Upper lobe of right lung (tissue), 1 donor: Measurements from ENCODE around the gene MAPKAPK2. TPM values are rescaled to one million over a fixed set of nuclear protein-coding genes. Genes with fewer than 3 reads are reported as not detected.

Experiments
- ATAC-seq: fragments of 200-7000 bp; cut with Tn5 transposase; one replicate; pipeline ENCODE4 v1.9.1; 2020; ENCODE audit warnings: mild to moderate bottlenecking, moderate library complexity
- DNase-seq: peaks from one replicate; pipeline ENCODE4 v3.0.0-alpha.2; 2020
- H3K27ac ChIP-seq: fragments of 200-600 bp; one replicate; pipeline ENCODE4 v1.8.0; 2022
- H3K27me3 ChIP-seq: fragments of 200-600 bp; one replicate; pipeline ENCODE4 v1.8.0; 2022; ENCODE audit warnings: mild to moderate bottlenecking
- H3K36me3 ChIP-seq: fragments of 200-600 bp; one replicate; pipeline ENCODE4 v1.8.0; 2022
- H3K4me1 ChIP-seq: fragments of 200-600 bp; one replicate; pipeline ENCODE4 v1.8.0; 2022
- H3K4me3 ChIP-seq: fragments of 200-600 bp; one replicate; pipeline ENCODE4 v1.8.0; 2022; ENCODE audit warnings: mild to moderate bottlenecking
- H3K9me3 ChIP-seq: fragments of 200-600 bp; one replicate; pipeline ENCODE4 v1.8.0; 2022
- CTCF ChIP-seq: fragments of 200-600 bp; IDR thresholded peaks from one replicate; pipeline ENCODE4 v1.8.0; 2022; ENCODE audit warnings: antibody characterized with exemption
- intact Hi-C: fragments of 100-400 bp; cut with DNase I; formaldehyde crosslinking; loops from one replicate; pipeline ENCODE4 v1.11.0; 2022
- total RNA-seq: library from RNA; stranded (reverse); fragmentation: NEBNext Ultra II Directional; extraction: Animal tissue kit (Norgen Biotek cat#: 25700); gene quantifications from one replicate; pipeline ENCODE4 v1.2.1, GENCODE V29; 2021
- donor health status: DM: no; HTN: yes; CAD: no; lungs with severe emphysema.

Gene MAPKAPK2
- total RNA-seq, 1 donor from 2014 or later, result 92.3 TPM

GRCh38 chr1:206696812-206697585 is 12.3 kb downstream of the MAPKAPK2 start:
- peak; percentile 13 for DNase-seq
- Histone ChIP-seq H3K27me3 (no peaks in the 10 kb centered on the region), H3K36me3 (peaks cover 5% of the 10 kb centered on the region), H3K4me1 (peaks cover 60% of the 10 kb centered on the region), H3K4me3 (no peak overlapping the region), H3K9me3 (no peaks in the 10 kb centered on the region), H3K27ac (no peak overlapping the region)
- TF ChIP-seq CTCF, result no peak
- intact Hi-C loops, result no loop called here
- ATAC-seq, result no peak

- no peak for DNase-seq
- H3K36me3 ChIP-seq, result peaks cover 5% of the 10 kb centered on the region
- no peaks in the 10 kb centered on the region for H3K9me3 ChIP-seq
- no peak overlapping the region for H3K27ac ChIP-seq
- peaks cover 57% of the 10 kb centered on the region for H3K4me1 ChIP-seq
- H3K27me3 ChIP-seq, result no peaks in the 10 kb centered on the region
- ATAC-seq, result no peak
- intact Hi-C loops, result no loop called here
- H3K4me3 ChIP-seq, result no peak overlapping the region
- TF ChIP-seq CTCF, result no peak
These were observed 13.3 kb downstream of the MAPKAPK2 start for GRCh38 chr1:206698011-206698410.

- no peak for TF ChIP-seq CTCF
- Histone ChIP-seq H3K4me3 (no peak overlapping the region), H3K27ac (peak overlapping the region; percentile 6), H3K4me1 (peaks cover 48% of the 10 kb centered on the region), H3K36me3 (peaks cover 5% of the 10 kb centered on the region), H3K27me3 (no peaks in the 10 kb centered on the region), H3K9me3 (no peaks in the 10 kb centered on the region)
- intact Hi-C loops, result no loop called here
- peak; percentile 50 for ATAC-seq
- peak; percentile 8 for DNase-seq
These were observed 14.4 kb downstream of the MAPKAPK2 start for GRCh38 chr1:206699000-206699586.

- ATAC-seq, result peak; percentile 50
- no peak for TF ChIP-seq CTCF
These were observed 14.9 kb downstream of the MAPKAPK2 start for GRCh38 chr1:206699626-206700025.

DNA sequence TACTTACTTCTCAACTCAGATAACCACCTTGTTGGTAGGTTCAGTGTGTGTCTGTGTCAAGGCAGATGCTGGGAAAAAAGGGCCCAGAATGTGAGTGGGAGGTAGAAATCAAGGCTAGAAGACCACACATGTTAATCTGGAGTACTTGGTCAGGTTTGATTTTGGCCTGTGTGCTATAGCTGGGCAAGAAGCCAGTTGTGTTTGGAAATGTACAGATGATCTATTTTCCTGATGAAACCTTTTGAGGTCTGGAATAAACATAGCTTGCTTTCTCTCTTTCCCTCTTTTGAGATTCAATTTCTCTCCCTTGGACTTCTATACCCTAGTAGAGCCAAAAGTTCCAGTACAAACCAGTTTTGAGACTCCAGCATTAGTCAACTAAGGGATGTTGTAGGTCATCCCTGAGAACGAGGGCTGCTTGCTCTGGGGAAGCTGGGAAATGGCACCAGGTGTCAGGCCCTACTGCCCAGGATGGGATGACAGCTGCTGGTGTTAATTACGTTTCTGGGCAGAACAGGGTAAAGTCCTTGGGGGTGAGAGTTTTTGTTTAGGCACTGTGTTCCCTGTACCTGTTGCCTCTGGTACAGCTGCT is 15.8 kb downstream of the MAPKAPK2 start:
- peak; percentile 29 for DNase-seq
- no peak overlapping the region for H3K4me3 ChIP-seq

More at GRCh38 chr1:206699626-206700025, 14.9 kb downstream of the MAPKAPK2 start:
- Histone ChIP-seq H3K36me3 (peaks cover 5% of the 10 kb centered on the region), H3K27ac (peak overlapping the region; percentile 6), H3K9me3 (no peaks in the 10 kb centered on the region), H3K4me1 (peaks cover 48% of the 10 kb centered on the region), H3K4me3 (no peak overlapping the region), H3K27me3 (no peaks in the 10 kb centered on the region)
- intact Hi-C loops, result no loop called here
- DNase-seq, result peak; percentile 17

More for the DNA sequence above, 15.8 kb downstream of the MAPKAPK2 start:
- TF ChIP-seq CTCF, result no peak
- peak overlapping the region; percentile 9 for H3K27ac ChIP-seq
- no peaks in the 10 kb centered on the region for H3K27me3 ChIP-seq
- peaks cover 5% of the 10 kb centered on the region for H3K36me3 ChIP-seq
- intact Hi-C loops, result no loop called here
- ATAC-seq, result no peak
- peaks cover 54% of the 10 kb centered on the region for H3K4me1 ChIP-seq
- H3K9me3 ChIP-seq, result no peaks in the 10 kb centered on the region
